ENCODE results near the gene MITF.

MITF gene

GRCh38 chr3:69737392-69737791 is 1.9 kb upstream of the MITF start:
- TF ChIP-seq, protein P1, sequence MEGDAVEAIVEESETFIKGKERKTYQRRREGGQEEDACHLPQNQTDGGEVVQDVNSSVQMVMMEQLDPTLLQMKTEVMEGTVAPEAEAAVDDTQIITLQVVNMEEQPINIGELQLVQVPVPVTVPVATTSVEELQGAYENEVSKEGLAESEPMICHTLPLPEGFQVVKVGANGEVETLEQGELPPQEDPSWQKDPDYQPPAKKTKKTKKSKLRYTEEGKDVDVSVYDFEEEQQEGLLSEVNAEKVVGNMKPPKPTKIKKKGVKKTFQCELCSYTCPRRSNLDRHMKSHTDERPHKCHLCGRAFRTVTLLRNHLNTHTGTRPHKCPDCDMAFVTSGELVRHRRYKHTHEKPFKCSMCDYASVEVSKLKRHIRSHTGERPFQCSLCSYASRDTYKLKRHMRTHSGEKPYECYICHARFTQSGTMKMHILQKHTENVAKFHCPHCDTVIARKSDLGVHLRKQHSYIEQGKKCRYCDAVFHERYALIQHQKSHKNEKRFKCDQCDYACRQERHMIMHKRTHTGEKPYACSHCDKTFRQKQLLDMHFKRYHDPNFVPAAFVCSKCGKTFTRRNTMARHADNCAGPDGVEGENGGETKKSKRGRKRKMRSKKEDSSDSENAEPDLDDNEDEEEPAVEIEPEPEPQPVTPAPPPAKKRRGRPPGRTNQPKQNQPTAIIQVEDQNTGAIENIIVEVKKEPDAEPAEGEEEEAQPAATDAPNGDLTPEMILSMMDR (IDR thresholded peaks at IDR 0.05; ENCODE audit: control insufficient read depth, insufficient read depth, low read depth, low read length, missing control alignments): no peak
- DNase-seq (ENCODE audit: low read depth): no peak
- no peak overlapping the region for H3K4me3 ChIP-seq (ENCODE audit: control insufficient read depth, low read depth, low read length)

GRCh38 chr3:69738315-69738714 is 949 bp upstream of the MITF start:
- peak overlapping the region; percentile 55 for H3K4me3 ChIP-seq (ENCODE audit: control insufficient read depth, low read depth, low read length)
- TF ChIP-seq, protein P1 (IDR thresholded peaks at IDR 0.05; ENCODE audit: control insufficient read depth, insufficient read depth, low read depth, low read length, missing control alignments): no peak
- no peak for DNase-seq (ENCODE audit: low read depth)

- TF ChIP-seq, protein P1 (IDR thresholded peaks at IDR 0.05; ENCODE audit: control insufficient read depth, insufficient read depth, low read depth, low read length, missing control alignments): no peak
- H3K4me3 ChIP-seq (ENCODE audit: control insufficient read depth, low read depth, low read length): peak overlapping the region; percentile 55
- no peak for DNase-seq (ENCODE audit: low read depth)
Measured at GRCh38 chr3:69738859-69739203, 433 bp upstream of the MITF start.

GRCh38 chr3:69740103-69741021 is 1.1 kb downstream of the MITF start:
- TF ChIP-seq, protein P1 (IDR thresholded peaks at IDR 0.05; ENCODE audit: control insufficient read depth, insufficient read depth, low read depth, low read length, missing control alignments): no peak
- DNase-seq (ENCODE audit: low read depth): no peak
- peak overlapping the region; percentile 79 for H3K4me3 ChIP-seq (ENCODE audit: control insufficient read depth, low read depth, low read length)

- peak overlapping the region; percentile 79 for H3K4me3 ChIP-seq (ENCODE audit: control insufficient read depth, low read depth, low read length)
- DNase-seq (ENCODE audit: low read depth): no peak
- TF ChIP-seq, protein P1 (IDR thresholded peaks at IDR 0.05; ENCODE audit: control insufficient read depth, insufficient read depth, low read depth, low read length, missing control alignments): no peak
Measured at GRCh38 chr3:69741032-69741767, 1.9 kb downstream of the MITF start.

DNA sequence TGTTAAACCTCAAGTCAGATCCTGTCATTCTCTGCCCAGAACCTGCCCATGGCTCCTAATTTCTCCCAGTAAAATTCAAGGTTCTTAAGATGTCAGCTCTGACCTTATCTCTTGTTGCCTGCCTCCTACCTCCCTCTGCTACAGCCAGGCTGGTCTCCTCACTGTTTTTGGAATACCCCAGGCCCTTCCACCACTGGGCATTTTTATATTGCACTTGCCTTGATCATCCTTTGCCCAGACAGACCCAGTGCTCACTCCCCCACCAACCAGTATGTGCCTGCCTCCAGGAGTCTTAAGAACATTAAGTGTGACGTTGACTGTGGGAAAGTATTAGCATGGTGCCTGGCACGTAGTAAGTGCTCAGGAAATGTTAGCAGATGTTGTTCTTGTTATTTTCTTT is 3.1 kb downstream of the MITF start:
- TF ChIP-seq, protein P1 (IDR thresholded peaks at IDR 0.05; ENCODE audit: control insufficient read depth, insufficient read depth, low read depth, low read length, missing control alignments): no peak

More for the DNA sequence above, 3.1 kb downstream of the MITF start:
- no peak for DNase-seq (ENCODE audit: low read depth)
- no peak overlapping the region for H3K4me3 ChIP-seq (ENCODE audit: control insufficient read depth, low read depth, low read length)
